CD4-positive, alpha-beta T cell treated with Interleukin-12 subunit alpha and Interleukin-12 subunit beta, for 1 hour (primary cell): ENCODE results near the gene PDE3A.

Experiments
- DNase-seq: peaks from one replicate; pipeline ENCODE4 v3.0.0-alpha.2; 2020

Gene PDE3A

DNA sequence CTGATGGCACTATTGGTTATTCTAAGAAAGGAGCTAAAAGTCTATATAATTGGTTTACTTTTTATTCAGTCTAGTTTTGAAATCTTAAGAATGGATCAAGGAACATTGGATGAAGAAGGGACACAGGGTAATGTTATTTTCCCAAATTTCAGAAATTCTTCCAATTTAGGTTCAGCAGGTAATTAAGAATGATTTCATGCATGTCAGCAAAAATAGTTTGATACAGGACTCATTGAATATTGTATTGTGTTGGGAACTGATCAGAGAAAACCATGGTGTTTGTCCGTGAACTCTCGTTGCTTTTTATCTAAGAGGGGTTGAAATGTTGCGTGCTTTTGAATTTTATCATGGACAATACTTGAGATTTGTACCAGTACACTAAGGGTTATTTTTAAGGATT lies 58.6 kb downstream of the PDE3A start:
- no peak for DNase-seq

DNA sequence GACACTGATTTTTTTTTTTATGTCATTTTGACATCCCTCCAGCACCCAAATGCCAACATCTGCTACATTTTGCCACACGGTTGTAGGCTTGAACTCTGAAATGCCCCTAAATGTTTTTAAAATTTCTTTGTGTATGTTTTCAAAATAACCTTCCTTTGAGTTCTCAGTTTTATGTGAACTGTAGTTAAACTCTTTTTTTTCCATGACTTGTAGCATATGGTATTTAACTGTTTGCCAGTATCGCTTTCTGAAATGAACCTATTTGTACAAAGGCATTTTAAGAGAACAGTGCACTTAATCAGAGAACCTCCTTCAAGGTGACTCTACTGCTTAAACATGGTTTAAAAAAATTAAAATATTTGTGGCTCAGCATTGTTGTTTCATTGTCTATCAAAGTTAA lies 61.5 kb downstream of the PDE3A start:
- no peak for DNase-seq

DNA sequence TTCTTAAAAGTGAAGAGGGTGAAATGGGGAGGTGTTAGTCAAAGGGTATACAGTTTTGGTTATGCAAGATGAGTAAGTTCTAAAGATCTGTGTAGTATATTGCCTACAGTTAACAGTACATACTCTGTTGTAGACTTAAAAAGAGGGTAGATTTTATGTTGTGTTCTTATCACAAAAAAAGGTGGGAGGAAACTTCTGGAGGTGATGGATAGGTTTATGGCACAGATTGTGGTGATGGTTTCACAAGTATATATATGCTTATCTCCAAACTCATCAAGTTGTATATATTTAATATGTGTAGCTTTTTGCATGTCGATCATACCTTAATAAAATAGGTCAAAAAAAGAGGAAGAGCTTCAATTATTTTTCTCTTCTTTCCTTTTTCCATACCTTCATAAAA lies 64.0 kb downstream of the PDE3A start:
- no peak for DNase-seq

DNA sequence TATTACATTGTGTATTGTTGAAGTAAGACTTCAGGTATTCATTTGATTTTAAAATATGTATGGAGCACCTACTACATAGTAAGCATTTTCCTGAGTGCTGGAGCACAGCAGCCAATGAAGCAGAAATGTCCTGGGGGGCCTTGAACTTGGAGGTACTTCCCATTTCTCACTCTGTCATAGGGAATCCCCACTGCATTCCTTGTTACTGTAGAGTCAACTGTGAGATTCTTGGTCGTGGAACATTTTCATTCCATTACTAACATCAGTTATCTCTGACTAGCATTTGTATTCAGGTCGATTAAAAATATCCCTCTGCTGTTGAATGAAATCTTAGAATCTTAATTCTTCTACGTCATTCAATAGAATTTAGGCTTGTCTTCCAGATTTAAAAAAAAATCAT lies 66.7 kb downstream of the PDE3A start:
- no peak for DNase-seq

DNA sequence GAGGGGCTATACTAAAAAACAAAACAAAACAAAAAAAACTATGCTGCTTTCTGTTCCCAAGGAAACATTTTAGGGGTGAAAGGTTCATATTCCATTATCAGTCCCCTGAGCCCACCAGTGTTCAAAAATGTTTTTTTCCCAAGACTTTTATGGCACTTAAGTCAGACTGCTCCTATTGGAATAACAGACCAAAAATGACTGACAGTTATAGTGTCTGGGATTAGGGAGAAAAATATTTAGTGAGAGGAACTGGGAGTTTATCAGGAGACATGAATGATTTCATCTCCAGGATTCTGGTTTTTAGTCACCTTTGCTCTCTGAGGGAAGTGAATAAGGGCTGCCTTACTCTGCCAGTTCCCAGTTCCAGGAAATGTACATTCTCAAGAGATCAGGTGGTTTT lies 68.0 kb downstream of the PDE3A start:
- no peak for DNase-seq

DNA sequence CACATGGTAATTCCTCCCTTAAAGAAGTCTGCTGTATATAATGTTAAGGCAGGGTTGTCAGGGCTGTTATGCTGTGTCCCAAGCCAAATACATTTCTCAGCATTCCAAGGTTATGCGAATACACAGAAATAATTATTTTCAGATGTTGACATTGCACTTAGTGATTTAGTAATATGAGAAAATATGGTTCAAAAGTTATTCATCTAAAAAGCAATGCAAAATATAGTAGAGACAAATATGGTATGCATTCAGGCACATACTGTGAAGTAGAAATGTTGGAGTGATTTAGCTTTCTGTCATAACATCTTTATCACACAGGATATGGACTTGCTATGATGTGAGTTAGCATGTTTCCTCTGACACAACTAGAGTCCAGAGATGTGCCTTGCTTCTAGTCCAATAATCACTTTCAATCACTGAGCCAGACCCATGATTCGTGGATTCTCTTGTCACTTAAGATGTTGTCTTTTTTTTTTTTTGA lies 70.0 kb downstream of the PDE3A start:
- no peak for DNase-seq

DNA sequence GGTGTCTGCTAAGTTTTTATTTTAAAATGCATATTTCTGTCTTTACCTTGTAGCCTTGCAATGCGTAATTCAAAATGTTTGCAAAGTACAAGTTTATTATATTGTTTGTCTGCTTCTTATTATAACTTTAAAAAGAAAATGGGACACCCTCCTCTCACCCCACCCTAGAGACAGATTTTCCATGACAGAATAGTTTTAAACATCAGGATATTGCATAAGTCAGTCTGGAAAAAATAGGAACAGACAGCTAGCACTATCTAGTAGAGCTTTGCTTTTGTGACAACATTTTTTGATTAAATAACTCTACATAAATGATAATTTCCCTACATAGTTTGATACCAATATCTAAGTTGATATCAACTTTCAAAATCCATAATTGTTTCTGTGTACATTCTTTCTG lies 71.3 kb downstream of the PDE3A start:
- no peak for DNase-seq

DNA sequence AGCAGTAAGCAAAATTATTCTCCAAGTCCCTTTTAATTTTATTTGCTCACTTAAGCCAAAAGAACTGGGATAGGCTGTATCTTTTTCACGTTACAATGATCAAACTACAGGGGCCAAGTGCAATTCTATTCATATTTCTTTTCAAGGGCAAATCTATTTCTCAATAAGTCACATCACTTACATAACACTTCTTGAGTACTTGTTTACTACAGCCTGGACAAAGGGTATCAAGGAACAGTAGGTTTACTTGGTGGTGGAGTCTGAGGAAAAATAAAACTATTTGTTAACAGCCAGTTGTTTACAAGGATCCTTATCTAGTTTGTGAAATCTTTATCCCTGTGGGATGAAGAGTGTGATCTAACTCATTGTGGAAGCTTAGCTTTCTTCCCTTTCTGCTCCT lies 72.1 kb downstream of the PDE3A start:
- no peak for DNase-seq

DNA sequence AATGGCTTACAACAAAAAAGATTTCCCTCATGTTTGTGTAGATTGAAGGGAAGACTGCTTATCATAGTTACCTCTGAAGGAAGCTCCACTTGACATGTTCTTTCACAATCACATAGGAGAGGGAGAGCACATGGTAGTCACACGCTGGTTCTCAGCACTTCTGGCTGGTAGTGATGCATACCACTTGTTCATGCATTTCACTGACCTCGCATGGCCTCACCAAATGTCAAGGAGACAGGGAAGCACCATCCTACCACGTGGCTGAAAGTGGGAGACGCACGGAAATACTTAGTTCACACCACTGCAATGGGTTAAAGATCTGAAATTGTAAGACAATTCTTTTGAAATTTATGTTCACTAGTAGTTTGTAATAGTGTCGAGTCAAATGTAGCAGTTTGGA lies 74.0 kb downstream of the PDE3A start:
- no peak for DNase-seq

DNA sequence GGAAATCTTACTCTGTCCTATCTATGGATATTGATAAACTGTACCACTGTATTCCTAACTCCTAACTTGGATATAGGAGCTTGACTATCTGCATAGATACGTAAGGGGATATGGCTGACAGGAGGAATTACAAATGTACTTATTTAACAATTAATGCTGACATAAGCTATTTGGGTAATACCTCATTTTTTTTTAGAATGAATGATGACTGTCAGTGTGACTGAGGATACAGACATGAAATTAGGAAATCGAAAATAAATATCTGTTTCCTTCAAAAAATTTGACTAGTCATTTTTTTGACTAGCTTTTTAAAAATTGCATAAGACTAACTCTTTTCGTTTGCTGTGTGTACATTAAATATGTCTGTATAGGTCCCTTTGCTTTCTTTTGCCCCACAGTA lies 74.9 kb downstream of the PDE3A start:
- no peak for DNase-seq

DNA sequence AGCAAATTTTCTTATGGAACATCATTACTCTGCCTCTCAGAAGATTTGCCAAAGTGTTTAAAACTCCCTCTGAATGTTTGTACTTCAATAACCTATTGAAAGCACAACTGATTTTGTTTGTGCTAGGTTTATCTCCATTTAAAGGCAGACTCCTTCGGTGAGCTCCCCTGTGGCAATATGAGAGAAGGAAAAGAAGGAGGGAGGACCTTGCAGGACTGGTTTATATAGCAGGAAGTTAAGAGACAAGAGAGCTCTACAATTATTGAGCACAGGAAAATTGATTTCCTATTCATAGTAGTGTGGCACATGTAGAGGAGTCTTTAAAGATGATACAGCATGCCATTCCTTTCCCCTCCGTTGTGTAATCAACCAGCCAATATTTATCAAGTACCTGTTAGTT lies 75.5 kb downstream of the PDE3A start:
- DNase-seq = no peak

DNA sequence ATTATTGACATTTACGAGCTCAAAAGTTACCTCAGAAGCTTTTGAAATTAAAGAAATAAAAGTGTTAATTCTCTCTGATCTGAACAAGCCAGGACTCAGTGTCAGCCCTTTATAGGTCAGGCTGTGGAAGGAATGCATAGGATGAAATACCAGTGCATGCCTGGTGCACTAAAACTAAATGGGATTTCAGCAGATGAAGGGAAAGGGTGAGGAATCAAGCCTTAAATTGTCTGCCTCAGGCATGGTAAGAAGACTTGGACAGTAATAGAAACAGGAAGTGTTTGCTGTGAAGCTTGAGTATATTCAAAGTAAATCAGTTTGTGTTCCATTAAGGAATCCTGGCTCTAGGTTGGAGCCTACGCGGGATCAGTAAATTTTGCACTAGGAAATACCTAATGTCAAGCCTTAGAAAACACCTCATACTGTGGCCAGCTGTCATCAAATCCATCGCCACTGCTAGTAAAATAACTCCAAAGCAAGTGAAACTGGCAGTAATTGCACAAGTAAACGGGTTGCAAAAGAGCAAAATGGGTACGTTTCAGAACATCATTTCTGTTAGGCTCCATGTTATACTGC lies 76.3 kb downstream of the PDE3A start:
- no peak for DNase-seq

DNA sequence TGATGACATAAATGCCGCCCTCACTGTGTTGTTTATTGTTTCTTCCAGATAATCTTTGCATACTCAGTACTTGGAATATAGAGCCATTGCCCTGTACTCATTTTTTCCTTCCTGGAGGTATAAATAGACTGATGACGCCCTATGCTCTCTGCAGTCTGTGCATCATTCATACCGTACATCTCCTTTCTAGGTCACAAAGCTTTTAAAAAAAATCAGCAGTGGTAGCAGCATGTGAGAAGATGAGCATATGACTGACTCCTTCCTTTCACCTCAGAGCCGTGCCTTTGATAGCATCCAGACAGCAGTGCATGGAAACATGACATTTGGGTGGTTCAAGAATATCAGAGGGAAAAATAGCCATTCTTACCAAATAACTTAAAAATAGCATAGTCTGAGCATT lies 77.3 kb downstream of the PDE3A start:
- no peak for DNase-seq

DNA sequence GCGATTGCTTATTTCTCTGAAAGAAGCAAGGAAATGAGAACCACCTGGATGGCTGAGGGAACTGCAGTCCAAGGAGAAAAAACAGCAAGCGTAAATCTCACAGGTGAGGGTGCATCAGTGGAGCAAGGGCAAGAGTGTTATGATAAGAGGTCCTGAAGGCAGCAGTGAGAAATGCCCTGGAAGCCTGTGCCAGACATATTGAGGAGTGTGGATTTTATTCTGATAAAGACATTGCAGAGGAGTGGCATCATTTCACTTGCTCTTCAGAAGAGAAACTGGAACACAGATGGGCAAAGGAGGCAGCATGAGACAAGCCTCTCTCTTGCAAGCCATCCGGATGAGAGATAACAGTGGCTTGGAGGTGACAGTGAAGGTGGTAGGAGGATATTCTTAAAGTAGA lies 78.5 kb downstream of the PDE3A start:
- no peak for DNase-seq

DNA sequence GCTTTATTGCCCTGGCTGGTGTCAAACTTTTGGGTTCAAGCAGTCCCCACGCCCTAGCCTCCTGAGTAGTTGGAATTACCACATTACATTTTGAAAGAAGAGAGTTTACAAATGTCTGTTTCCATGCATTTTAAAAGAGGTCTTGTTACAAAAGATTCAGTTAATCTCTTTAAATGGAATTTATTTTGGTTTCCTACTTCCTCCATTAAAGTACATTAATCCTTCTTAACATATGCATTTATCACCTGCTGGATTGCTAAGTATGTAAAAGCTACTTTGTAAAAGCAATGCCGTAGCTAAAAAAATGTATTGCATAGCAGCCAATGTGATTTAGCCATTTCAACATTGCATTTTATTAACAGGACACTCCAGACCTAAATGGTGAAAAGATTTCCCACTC lies 80.4 kb downstream of the PDE3A start:
- no peak for DNase-seq

DNA sequence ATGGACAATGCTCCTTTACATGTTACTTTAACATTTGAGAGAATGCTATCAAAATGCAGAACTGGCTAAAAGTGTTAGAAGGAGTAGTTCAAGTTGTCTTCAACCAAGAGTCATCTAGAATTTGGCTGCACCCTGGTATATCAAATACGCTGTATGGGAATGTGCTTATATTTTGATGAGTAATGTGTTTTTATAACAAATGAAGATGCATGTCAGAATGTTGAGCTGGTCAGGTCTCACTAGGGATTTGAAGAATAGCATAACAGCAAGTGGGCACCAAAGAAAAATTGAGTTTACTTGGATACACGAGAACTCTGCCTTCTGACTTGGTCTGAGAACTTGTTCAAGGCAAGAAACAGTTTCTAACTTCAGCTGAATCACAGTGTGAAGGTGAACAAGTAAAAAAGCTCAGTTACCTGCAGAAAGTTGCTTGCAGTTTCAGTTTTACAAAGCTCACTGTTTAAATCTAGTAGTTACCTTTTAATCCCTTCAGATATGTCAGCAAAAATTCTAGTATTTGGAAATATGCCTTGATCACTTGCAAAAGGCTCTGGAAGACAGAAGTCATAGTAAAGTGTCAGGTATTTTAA lies 82.3 kb downstream of the PDE3A start:
- DNase-seq = no peak

DNA sequence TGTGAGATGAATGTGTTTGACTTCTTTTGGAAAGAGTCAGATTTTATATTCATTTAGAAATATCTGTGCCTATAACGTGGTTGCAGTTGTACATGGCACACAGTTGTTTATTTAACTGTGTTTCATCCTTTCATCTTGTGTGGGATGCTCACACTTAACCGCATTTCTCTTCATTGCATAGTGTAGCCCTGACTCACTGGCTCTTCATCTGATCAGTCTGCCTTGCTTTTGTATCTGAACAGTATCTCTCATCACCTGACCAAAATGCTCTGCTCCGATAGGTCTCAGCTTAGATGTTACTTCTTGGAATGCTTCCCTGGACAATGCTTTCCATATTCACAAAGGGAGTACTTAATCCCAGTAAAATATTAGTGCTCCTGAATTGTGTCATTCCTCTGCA lies 83.4 kb downstream of the PDE3A start:
- no peak for DNase-seq

DNA sequence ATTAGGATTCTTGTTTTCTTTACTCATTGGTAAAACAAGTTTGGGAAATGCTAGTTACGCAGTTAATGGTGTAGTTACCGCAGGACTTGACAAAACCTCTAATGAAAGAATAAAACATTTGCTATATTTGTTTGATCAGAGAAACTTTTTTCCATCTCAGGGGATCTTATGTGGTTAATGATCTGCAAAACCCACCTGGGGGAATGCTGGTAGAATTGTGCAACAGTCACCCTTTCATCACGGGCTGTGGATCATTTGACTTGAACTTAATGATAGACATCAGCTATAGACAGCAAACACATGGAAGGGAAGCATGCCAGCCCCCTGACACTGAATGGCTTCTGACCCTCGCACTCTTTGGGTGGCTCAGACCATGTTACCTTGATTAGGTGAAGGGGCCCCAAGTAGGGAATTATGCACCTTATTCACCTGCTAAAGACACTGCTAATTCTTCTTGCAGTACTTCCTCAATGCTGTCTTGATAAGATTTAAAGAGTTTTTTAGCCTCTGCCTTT lies 84.2 kb downstream of the PDE3A start:
- DNase-seq = no peak

DNA sequence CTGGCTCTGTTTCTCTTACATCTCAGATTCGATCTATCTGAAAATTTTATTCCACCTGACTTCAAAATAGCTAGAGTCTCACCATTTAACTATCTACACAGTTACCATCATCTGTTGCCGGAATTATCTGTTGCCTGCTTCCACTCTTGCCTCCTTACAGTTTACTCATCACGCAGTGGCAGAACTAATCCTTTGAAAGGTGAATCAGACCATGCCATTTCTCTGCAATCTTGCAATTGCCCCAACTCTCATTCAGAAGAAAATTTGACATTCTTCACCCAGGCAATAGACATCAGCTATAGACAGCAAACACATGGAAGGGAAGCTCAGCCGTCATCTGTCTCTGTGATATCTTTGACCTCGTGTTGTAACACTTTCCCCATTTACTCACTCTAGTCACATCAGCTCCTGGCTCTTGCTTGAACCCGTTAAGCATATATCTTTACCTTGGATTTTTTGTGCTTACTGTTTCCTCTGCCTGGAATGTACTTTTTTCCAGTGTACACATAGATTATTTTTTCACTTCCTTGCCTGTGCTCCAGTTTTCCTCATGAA lies 85.5 kb downstream of the PDE3A start:
- DNase-seq = no peak

DNA sequence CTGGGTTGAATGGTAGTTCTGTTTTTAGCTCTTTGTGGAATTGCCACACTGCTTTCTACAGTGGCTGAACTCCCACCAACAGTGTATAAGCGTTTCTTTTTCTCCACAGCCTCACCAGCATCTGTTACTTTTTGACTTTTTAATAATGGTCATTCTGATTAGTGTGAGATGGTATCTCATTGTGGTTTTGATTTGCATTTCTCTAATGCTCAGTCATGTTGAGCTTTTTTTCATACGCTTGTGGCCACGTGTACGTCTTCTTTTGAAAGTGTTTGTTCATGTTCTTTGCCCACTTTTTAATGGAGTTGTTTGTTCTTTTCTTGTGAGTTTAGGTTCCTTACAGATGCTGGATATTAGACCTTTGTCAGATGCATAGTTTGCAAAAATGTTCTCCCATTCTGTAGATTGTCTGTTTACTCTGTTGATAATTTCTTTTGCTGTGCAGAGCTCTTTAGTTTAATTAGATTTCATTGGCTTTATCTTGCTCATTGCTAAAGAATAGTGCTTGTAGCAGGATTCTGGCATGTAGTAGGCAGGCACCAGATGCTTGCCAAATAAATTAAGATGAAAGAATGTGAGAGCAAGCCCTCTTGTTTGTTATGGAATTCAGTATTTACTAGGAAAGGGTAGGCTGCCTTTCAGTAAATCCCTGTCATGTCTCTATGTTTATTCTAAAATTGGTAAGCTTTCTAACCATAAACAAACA lies 86.8 kb downstream of the PDE3A start:
- no peak for DNase-seq

DNA sequence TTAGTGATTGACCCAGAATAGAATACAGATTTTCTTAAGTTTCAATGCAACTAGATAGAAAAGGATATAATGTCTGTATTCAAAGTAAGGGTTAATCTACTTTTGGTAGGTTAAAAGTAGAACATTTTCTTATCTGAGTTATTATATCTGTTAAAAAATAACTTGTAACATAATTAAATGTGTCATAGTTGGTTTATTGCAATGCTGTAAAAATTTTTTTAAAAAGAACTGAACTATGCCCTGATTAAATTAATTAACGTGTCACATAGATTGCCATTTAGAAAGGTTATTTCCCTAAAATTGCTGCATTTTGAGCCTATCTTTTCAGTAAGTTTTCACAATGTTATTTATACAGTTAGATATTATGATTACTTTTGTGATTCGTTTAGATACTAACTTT lies 89.2 kb downstream of the PDE3A start:
- DNase-seq = no peak

DNA sequence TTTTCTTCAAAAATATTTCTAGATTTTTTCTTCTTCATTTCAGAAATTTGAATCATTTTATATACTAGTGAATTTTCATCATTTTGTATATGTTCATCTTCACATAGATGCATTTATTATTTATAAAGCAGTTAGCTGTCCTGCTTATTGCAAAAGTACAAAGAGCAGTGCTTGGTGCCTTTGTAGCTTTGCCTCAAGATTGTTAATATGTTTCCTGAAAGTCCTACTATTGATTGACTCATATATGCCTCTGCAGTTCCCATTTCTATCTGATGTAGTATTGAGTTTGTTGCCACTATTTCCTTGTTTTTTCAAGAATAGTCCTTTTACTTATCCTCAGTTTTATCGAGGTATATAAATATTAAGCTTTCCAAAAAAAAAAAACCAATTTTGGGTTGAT lies 89.7 kb downstream of the PDE3A start:
- no peak for DNase-seq

DNA sequence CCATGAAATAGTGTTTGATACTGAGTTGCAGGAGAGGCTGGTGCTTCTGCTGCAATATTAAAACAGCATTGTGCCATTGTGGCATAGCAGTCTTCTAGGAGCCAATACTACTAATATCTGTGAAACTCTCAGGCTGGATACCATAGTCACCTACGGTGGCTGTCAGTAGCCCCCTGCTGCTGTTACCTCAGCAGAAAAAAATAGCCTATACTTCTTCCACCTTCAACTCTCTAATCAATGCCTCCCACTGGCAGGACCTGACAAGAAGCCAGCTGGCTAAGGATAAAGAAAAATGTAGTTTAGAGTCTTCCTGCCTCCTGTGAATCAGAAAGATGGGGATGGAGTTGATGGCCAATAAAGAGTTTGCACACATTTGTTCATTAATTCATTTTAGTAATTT lies 91.6 kb downstream of the PDE3A start:
- no peak for DNase-seq

DNA sequence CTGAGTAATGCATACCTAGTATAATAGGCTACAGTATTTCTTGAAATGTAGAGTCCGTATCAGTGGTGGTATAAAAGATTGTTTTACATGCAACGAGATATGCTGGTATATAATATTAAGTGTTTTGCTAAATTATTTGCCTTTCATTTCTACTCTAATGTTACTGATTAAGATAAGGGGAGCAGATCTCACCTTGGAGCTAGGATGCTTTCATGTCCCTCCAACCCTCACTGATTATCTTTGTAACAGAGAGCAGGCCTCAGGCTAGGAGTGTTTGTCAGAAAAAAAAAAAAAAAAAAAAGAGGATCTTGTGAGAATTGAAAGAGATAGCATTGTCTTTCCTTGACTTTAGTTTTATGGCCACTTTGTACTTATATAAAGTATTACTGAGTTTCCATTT lies 92.6 kb downstream of the PDE3A start:
- DNase-seq = no peak
